ENCODE results near the gene SUPT6H. TPM values are rescaled to one million over a fixed set of nuclear protein-coding genes. Genes with fewer than 3 reads are reported as not detected.

SUPT6H gene
- total and polyA plus RNA-seq, 2 of the 8 experiments (the other 6 are each of a cell fraction or from before 2014, with no cell fraction given), result 32.0 to 59.9 TPM

DNA sequence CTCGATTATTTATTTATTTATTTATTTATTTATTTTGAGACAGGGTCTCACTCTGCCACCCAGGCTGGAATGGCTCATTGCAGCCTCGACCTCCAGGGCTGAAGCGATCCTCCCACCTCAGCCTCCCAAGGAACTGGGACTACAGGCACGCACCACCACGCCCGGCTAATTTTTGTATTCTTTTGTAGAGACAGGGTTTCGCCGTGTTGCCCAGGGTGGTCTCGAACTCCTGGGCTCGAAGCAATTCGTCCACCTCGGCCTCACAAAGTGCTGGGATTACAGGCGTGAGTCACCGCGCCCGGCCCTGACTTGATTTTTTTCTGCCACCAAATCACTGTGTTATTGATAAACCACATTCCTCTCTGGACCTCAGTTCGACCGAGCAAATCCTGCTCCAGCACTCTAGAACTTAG, 57.0 kb downstream of the SUPT6H start (continued):
- TF ChIP-seq CTBP2 (IDR thresholded peaks at IDR 0.05; ENCODE audit: borderline replicate concordance, insufficient read depth, insufficient read length, low read length), result no peak
- no peak for TF ChIP-seq CBX8 (IDR thresholded peaks at IDR 0.05; ENCODE audit: borderline replicate concordance, low read depth, low read length)
- 0 out of 2 replicates have a peak, but pooled peaks have one; percentile 30 for TF ChIP-seq PHF8 (conservative IDR thresholded peaks at IDR 0.05; ENCODE audit: low read depth, low read length)
- no peak for TF ChIP-seq TAF7 (optimal IDR thresholded peaks at IDR 0.05; ENCODE audit: borderline replicate concordance, low read depth, low read length)
- no peak for TF ChIP-seq ZNF274 (IDR thresholded peaks at IDR 0.05; ENCODE audit: borderline replicate concordance, extremely low read depth, low read length)

All from H1 (cell line).